ENCODE data around the gene SF3A1.

GRCh38 chr22:30402028-30402765 lies 45.5 kb upstream of the SF3A1 start:
- TF ChIP-seq EZH2 (IDR thresholded peaks at IDR 0.05; ENCODE audit: insufficient read depth, low read length) (no peak), CTCF (IDR thresholded peaks at IDR 0.05; ENCODE audit: insufficient read depth, low read depth, low read length) (no peak)

All from astrocyte (in vitro differentiated cells and primary cell).